GOT3 (cell line): Measurements from ENCODE around the gene RPE65.
"Not testable (repeated sequence)": the region's sequence is repeated elsewhere in the genome, so short reads cannot be mapped to it uniquely, and the experiment has no call there.

ENCODE experiments used
- DNase-seq: peaks from one replicate; lab custom pipeline; 2025; ENCODE audit warnings: mixed read lengths; lab: John Stamatoyannopoulos, UW

The RPE65 gene

GRCh38 chr1:68449901-68450300, at the start of gene RPE65:
Gene RPE65 (minus strand): TSS chr1:68449954. CDS start chr1:68449905, 49 bp downstream.
- no peak for DNase-seq

GRCh38 chr1:68497358-68497698, 47.6 kb upstream of the RPE65 start:
- no peak for DNase-seq

DNA sequence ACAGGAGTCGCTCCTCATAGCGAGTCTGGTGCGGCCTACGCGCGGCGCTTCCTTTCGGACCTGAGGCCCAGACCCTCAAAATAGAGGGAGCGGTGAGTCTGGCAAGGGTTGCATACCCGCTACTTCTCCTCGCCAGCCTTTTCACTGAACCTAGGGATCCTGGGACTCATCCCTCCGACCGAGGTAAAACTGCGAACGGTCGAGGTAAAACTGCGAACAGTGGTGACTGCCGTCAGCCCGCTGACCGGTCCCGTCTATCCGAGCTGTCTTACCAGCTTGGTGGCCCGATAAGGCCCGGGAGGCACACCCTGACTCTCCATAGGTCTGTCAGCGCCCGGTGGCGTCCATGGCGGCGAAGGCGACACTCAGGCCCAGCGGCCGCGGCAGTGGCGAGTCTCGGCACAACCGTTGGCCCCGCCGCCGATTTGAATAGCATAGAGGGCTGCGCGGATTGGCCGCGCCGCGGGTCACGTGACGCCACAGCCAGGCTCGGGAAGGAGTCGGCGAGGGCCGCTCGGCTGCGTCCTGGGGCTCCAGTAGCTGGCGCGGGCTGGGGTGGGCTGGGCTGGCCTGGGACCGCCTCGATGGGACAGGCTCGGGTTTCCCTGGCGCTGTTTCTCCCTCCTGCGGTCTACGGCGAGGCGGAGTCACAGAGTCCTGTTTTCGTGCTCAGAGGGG, 47.1 kb upstream of the RPE65 start, which contains the start of gene DEPDC1:
Gene DEPDC1, minus strand, starts transcription at position 403 of the 678 bp plus-strand sequence. Its CDS starts 83 bp downstream, at position 320.
- peak; percentile 84 for DNase-seq

DNA sequence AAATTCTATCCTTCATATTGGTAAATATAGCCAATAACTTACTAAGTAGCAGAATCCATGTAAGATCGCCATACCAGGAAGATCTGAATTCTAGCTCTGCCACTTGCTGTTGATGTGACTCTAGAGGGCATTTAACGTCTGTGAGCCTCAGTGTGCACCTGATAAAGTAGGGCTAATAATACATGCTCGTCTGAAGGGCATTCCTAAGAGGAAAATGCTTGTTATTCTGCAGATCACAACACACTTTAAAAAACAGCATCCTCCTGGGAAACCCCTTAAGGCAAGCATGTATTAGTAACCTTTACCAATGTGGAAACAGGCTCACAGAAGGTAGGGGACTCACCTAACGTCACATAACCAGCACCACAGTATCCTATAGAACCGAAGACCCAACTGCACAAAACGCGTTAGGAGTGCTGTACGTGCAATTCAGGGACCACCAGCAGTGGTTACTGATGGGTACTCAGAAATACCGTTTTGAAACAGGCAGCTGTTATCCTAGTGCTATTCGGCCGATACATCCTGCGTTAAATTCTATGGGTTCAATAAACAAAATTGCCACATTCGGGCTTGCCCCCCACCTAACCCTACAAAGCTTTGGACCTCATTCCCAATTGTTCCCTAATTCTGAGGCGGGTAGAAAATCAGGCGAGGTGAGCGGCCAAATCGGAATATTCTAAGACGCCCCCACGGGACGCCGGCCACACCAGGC, 46.4 kb upstream of the RPE65 start:
- no peak for DNase-seq

DNA sequence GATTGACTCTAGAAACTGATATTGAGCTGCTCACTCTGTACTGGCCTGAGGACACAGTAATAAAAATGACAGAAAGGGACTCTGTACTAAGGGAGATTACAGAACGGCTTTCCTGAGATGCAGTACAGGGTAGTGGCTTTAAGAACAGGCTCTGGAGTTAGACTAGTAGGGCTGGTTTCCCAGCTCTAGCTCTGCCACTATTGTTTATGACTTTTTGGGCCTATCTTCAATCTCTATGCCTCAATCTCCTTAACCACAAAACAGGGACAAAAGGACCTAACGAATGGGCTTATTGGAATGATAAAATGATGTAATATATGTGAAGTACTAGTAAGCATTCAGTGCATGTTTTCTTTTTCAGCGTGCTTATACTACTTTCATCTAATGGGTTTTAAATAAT, 45.8 kb upstream of the RPE65 start:
- DNase-seq = no peak

- no peak for DNase-seq
Observed at GRCh38 chr1:68493193-68493592, 43.4 kb upstream of the RPE65 start.

- not testable (repeated sequence) for DNase-seq
Observed at GRCh38 chr1:68492255-68492654, 42.5 kb upstream of the RPE65 start.

DNA sequence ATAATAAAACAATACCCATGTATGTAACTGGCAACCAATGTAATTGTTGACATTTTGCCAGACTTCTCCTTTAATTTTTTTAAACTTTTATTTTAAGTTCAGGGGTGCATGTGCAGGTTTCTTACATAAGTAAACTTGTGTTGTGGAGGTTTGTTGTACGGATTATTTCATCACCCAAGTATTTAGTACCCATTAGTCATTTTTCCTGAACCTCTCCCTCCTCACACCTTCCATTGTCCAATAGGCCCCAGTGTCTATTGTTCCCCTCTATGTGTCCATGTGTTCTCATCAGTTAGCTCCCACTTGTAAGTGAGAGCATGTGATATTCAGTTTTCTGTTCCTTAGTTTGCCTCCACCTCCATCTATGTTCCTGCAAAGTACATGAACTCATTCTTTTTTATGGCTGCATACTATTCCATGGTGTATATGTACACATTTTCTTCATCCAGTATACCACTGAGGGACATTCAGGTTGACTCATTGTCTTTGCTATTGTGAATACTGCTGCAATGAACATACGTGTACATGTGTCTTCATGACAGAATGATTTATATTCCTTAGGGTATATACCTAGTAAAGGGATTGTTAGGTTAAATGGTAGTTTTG, 40.4 kb upstream of the RPE65 start:
- DNase-seq = no peak

DNA sequence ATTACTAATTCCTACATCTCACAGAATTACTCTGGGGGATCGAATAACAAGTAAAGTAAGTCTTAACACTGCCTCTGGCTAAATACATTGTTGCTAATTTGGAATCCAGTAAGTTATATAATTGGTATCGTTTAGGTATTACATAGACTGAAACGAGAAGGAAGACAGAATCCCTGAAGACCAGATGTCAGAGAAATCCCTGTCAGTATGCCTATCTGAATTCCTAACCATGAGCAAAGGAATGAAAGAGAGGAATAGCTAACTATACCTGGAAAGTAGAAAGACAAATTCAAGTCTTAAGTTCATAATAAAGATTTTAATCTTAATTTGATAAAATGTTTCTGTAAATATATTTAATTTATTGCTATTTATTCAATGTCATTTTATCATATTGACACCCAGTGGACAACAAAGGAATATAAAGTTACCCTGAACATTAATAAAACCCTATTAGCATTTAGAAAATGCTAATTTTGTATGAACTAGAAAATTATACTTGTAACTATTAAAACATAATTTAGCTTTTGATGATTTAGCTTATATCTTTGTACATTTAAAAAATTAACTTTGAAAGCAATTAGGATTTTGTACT, 35.8 kb upstream of the RPE65 start:
- no peak for DNase-seq

DNA sequence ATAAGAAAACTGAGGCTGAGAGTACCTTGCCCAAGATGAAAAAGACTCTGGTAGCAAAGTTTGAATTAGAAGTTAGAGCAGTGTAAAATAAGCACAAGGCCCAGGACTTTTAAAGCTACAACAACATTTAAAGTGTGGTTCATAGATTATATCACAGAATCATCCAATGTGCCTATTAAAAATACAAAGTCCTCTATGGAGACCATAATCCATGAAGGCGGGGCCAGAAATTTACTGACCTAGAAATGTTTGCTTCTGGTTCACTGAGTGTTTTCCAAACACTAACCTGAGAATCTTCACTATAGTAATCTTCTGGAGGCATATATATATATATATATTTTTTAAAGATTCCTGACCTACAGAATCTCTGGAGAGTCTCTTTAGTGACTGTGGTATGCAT, 34.9 kb upstream of the RPE65 start:
- no peak for DNase-seq

DNA sequence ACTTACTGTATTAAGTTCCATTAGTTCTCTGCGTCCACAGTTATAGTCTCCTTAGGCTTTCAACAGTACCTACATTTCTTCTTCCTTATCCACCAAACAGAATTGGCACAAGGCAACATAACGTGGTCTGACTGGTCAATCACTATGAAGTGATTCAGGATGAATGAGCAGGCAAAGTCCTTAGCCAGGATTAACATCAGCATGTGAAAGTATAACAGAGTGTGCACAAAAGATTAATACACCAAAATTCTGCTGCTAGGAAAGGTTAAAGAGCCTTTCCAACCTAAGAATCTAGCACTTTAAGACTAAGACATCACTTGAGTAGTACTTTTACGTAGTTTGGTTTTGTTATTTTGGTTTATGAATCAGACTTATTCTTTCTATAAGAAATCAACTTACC, 31.3 kb upstream of the RPE65 start:
- DNase-seq = no peak

DNA sequence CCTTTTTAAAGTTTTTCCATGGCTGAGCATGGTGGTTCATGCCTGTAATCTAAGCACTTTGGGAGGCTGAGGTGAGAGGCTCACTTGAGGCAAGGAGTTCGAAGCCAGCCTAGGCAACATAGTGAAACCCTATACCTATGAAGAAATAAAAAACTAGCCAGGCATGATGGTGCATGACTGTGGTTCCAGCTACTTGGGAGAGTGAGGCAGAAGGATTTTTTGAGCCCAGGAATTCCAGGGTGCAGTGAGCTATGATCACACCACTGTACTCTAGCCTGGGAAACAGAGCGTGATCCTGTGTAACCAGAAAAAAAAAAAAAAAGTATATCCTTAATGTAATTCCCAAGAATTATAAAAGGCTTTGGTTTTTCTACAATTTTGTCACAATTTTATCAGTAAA, 29.7 kb upstream of the RPE65 start:
- no peak for DNase-seq

- no peak for DNase-seq
Observed at GRCh38 chr1:68478662-68479061, 28.9 kb upstream of the RPE65 start.

- not testable (repeated sequence) for DNase-seq
Observed at GRCh38 chr1:68476626-68477025, 26.9 kb upstream of the RPE65 start.

- DNase-seq = no peak
Observed at GRCh38 chr1:68473060-68473459, 23.3 kb upstream of the RPE65 start.

- no peak for DNase-seq
Observed at GRCh38 chr1:68470388-68470970, 20.7 kb upstream of the RPE65 start.

- no peak for DNase-seq
Observed at GRCh38 chr1:68464891-68465290, 15.1 kb upstream of the RPE65 start.

GRCh38 chr1:68460935-68461334, 11.2 kb upstream of the RPE65 start:
- no peak for DNase-seq

- DNase-seq = no peak
Observed at GRCh38 chr1:68459796-68460195, 10.0 kb upstream of the RPE65 start.

- no peak for DNase-seq
Observed at GRCh38 chr1:68459091-68459490, 9.3 kb upstream of the RPE65 start.

GRCh38 chr1:68456202-68456601, 6.4 kb upstream of the RPE65 start:
- no peak for DNase-seq

DNA sequence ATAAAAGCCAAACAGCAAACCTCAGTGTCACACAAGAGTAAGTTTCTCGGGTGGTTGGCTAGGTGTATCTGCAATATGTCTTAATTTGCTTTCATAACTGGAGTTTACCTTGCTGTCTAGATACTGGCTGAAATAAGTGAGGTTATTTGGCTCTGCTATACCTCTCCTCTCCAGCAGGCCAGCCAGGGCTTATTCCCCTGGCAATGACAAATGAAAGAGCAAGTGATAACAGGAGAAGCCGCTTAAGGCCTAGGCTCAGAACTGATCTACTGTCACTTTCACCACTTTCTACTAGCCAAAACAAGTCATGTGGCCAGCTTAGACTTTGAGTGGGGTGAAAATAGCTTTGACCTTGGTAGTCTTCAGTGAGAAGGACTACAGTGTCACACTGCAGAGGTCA, 4.8 kb upstream of the RPE65 start:
- no peak for DNase-seq
